Rectal smooth muscle tissue (tissue), 1 donor: Measurements from ENCODE around the gene DENND2D.
"Not testable (repeated sequence)": the region's sequence is repeated elsewhere in the genome, so short reads cannot be mapped to it uniquely, and the experiment has no call there.

ENCODE experiments used
- H3K27ac ChIP-seq: one replicate; pipeline ENCODE4 v1.7.0; 2013; ENCODE audit warnings: low read depth, low read length, inconsistent platforms
- H3K27me3 ChIP-seq: one replicate; pipeline ENCODE4 v1.7.0; 2013; ENCODE audit warnings: low read length; ENCODE audit not compliant: control insufficient read depth, insufficient read depth
- H3K36me3 ChIP-seq: one replicate; pipeline ENCODE4 v1.7.0; 2013; ENCODE audit warnings: low read length; ENCODE audit not compliant: control insufficient read depth, insufficient read depth
- H3K4me1 ChIP-seq: one replicate; pipeline ENCODE4 v1.7.0; 2013; ENCODE audit warnings: low read length; ENCODE audit not compliant: control insufficient read depth, insufficient read depth
- H3K4me3 ChIP-seq: one replicate; pipeline ENCODE4 v1.7.0; 2013; ENCODE audit warnings: low read length
- H3K9ac ChIP-seq: one replicate; pipeline ENCODE4 v1.7.0; 2013; ENCODE audit warnings: low read length

Gene DENND2D

DNA sequence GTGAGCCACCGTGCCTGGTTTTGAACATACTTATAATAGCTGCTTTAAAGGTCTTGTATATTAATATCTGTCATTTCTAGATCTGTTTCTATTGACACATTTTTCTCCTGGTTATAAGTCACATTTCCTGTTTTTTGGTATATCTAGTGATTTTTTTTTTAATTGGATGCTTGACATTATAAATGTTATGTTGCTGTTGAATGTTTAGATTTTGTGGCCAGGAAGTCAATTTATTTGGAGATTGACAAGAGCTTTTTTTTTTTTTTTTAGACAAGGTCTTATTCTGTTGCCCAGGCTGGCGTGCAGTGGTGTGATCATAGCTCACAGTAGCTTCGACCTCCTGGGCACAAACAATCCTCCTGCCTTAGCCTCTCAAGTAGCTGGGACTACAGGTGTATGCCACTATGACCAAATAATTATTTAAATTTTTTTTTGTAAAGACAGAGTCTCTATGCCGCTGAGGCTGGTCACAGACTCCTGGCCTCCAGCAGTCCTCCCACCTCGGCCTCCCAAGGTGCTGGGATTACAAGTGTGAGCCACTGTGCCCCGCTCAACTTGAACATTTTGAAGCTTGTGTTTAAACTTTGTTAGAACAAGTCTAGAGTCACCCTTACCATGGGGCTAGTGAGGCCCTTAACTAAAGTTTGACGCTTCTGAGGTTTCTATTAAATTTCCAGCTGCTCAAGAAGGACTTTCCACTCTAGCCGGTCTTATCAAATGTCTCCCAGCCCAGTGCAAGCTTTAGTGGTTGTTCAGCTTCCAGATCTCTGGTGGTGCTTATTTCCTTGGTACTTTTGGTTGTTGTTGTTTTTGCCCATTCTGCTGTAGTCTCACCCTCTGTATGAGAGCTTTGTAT, 18.5 kb upstream of the DENND2D start:
- no peaks in the 10 kb centered on the region for H3K36me3 ChIP-seq
- no peaks in the 10 kb centered on the region for H3K4me1 ChIP-seq
- H3K4me3 ChIP-seq, result no peak overlapping the region
- no peaks in the 10 kb centered on the region for H3K27me3 ChIP-seq
- H3K27ac ChIP-seq, result no peak overlapping the region
- no peak overlapping the region for H3K9ac ChIP-seq

DNA sequence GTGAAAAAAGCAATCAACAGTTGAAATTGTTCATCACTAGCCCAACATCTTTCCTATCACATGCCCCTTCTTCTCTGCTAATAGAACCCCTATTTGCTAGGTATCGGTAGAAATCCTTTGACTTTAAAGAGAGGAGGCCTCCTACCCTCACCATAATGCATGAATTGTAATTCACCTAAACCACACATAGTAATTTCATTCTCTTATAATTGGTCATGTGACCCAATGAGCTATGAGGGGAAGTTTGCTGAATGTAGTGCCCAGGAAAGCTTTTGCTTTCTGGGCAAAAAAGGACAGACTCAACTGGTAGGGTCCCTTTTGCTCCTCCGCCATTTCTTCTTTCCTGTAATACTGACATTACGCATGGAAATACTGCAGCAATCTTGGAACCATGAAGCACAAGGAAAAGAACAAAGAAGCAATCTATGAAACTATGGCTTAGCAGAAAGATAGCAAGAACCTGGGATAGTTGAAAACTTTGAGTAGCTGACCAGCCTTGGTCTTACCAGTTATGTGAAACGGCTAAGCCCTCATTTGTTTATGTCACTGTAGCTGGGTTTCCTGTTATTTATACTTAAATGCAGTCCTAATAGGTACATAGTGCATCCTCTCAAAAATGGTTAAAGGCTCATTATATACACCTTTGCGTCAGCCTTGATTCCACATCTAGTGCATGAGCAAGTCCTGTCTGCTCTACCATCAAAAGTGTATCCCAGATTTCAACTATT, 16.9 kb upstream of the DENND2D start:
- H3K4me1 ChIP-seq, result no peaks in the 10 kb centered on the region
- H3K27me3 ChIP-seq, result no peaks in the 10 kb centered on the region
- H3K27ac ChIP-seq, result no peak overlapping the region

DNA sequence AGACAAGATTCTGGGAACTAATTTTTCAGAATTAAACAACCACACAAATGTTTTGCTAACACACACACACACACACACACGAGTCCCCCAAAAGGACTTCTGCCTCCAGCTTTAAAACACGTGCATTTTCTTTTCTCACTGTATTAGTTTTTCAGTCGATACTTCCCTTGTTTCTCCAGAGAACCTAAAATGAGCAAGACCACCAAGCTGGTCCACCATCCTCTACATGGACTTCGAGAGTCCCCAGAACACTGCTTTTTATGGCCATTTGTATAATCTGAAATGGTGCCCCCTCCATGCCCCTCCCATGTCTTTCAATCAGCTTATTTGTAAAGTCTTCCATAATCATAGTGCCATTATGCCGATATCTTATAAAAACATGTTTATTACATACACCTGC, 16.3 kb upstream of the DENND2D start:
- Histone ChIP-seq H3K9ac (no peak overlapping the region), H3K4me1 (no peaks in the 10 kb centered on the region), H3K27me3 (no peaks in the 10 kb centered on the region), H3K36me3 (no peaks in the 10 kb centered on the region), H3K27ac (no peak overlapping the region), H3K4me3 (no peak overlapping the region)

More for the DNA sequence above, 16.9 kb upstream of the DENND2D start:
- no peak overlapping the region for H3K9ac ChIP-seq
- H3K36me3 ChIP-seq, result no peaks in the 10 kb centered on the region
- H3K4me3 ChIP-seq, result no peak overlapping the region

DNA sequence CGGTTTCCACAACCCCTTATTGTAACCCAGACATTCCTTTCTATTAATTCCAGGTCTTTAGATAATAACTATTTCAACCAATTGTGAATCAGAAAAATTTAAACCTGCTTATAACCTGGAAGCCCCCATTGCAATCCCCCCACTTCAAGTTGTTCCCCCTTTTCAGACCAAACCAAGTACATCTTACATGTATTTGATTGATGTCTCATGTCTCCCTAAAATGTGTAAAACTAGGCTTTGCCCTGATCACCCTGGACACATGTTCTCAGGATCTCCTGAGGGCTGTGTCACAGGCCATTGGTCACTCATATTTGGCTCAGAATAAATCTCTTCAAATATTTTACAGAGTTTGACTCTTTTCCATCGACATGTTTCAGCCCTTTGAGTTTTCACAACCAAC, 14.8 kb upstream of the DENND2D start:
- H3K27me3 ChIP-seq, H3K9ac ChIP-seq, H3K27ac ChIP-seq: not testable (repeated sequence)

DNA sequence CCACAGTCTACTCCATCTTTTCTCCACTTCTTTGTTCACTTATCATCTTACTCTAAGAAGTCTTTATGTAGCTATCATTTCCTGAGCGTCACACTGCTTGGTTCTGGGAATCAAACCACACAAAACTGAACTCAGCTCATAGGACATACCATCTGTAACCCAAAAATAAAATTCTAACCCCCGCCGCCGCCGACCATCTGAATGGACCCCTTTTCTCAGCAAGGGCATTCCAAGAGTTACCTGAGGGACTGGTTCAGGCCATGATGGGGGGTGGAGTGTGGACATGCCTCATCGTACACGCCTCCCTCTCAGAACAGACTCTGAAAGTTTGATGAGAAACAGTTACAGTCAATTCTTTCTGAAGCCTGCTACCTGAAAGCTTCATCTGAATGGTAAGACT, 14.4 kb upstream of the DENND2D start:
- no peaks in the 10 kb centered on the region for H3K4me1 ChIP-seq
- no peaks in the 10 kb centered on the region for H3K36me3 ChIP-seq
- no peak overlapping the region for H3K4me3 ChIP-seq
- no peak overlapping the region for H3K27ac ChIP-seq
- H3K27me3 ChIP-seq, result no peaks in the 10 kb centered on the region
- no peak overlapping the region for H3K9ac ChIP-seq

More for the DNA sequence above, 14.8 kb upstream of the DENND2D start:
- H3K4me3 ChIP-seq, H3K4me1 ChIP-seq, H3K36me3 ChIP-seq: not testable (repeated sequence)

DNA sequence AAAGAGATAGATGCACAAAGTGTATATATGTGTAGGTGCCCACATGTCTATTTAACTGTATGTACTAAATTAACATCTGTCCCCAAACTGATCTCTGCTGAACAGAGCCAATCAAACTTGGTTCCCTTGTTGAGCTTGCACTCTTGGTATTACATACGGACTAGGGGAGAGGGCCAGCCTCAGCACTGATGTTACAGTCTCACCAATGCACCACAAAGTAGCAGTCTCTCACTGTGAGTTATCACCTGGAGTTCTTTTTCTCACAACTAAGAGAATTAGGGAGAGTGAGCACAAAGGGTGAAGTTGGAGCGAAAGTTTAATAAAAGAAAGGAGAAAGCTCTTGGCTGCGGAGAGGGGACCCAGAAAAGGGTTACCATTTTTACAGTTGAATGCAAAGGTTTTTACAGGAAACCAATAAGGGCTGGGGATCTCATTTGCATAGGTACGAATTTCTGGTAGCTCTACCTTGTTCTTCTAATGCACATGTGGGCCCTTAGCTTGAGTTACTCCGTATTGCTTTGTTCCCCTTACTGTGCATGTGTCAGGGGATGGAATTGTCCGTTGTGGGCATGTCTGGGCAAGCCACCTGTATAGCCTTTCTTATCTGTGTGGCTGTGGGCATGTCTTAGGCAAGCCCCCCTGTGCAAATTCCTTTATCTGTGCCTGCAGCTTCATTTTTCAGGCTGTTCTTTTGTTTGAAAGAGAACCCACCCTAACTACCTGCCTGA, 13.8 kb upstream of the DENND2D start:
- Histone ChIP-seq H3K4me3 (no peak overlapping the region), H3K36me3 (no peaks in the 10 kb centered on the region), H3K27me3 (no peaks in the 10 kb centered on the region), H3K9ac (no peak overlapping the region), H3K4me1 (no peaks in the 10 kb centered on the region), H3K27ac (no peak overlapping the region)

DNA sequence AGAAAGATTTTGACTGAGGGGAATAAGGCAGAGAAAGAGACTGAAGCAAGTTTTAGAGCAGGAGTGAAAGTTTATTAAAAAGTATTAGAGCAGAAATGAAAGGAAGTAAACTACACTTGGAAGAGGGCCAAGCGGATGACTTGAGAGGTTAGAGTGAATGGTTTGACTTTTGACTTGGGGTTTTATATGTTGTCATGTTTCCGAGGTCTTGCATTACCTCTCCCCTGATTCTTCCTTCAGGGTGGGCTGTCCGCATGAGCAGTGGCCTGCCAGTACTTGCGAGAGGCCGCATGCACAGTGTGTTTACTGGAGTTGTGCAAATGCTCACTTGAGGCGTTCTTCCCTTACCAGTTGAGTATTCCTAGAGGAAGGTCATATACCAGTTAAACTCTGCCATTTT, 13.0 kb upstream of the DENND2D start:
- Histone ChIP-seq H3K9ac (no peak overlapping the region), H3K36me3 (no peaks in the 10 kb centered on the region), H3K4me1 (no peaks in the 10 kb centered on the region), H3K27ac (no peak overlapping the region), H3K27me3 (no peaks in the 10 kb centered on the region), H3K4me3 (no peak overlapping the region)

DNA sequence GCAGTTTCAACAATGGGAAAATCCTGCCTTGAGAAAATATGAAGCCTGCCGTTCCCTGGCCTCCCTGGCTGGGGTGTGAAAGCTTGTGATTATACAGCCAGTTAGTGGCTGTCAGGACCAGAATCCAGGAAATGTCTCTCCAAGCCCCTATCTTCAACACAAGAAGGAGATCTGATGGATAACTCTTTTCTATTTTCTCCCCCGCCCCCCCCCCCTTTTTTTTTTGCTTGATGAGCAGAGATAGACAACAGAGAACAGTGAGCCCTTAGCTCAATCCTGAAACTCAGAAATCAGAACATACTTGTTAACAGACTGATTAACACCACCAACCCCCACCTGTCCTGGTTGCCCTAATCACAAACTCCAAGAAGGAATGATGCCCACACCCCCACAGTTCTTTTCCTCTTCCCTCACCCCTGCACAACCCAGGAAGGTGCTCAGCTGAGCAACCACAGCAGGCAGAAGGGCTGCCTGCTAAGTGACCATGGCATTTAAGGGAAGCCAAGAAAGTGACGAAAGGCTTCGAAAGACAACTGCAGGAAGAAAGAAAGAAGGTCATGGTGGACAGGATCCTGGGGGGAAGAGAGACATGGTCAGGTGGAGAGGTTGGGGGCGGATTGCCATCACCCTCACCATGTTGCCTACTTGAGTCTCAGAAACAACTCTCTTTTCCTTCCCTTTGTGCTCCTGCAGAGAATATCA, 12.3 kb upstream of the DENND2D start:
- H3K4me3 ChIP-seq, result no peak overlapping the region
- no peak overlapping the region for H3K27ac ChIP-seq
- H3K27me3 ChIP-seq, result no peaks in the 10 kb centered on the region
- H3K9ac ChIP-seq, result no peak overlapping the region
- no peaks in the 10 kb centered on the region for H3K36me3 ChIP-seq
- H3K4me1 ChIP-seq, result no peaks in the 10 kb centered on the region

DNA sequence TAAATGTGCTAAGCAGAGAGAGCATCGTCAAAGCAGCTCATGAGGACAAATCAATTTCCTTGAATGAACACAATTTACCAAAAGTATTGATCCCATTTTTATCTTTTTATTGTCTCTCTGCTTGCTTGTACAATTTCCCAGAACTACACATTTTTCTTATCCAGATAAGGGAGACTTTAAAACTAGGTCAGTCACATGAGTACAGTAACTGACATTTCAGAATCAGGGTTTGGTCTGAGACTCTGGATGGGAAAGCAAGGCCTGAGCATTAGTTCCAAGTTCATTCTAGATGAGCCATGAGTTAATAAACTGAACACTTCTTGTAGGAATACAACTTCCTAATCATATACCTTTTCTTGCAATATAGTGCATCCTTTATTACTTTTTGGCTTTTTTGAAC, 11.5 kb upstream of the DENND2D start:
- H3K36me3 ChIP-seq, result no peaks in the 10 kb centered on the region
- H3K27me3 ChIP-seq, result no peaks in the 10 kb centered on the region
- no peak overlapping the region for H3K27ac ChIP-seq
- no peaks in the 10 kb centered on the region for H3K4me1 ChIP-seq
- no peak overlapping the region for H3K4me3 ChIP-seq
- no peak overlapping the region for H3K9ac ChIP-seq

DNA sequence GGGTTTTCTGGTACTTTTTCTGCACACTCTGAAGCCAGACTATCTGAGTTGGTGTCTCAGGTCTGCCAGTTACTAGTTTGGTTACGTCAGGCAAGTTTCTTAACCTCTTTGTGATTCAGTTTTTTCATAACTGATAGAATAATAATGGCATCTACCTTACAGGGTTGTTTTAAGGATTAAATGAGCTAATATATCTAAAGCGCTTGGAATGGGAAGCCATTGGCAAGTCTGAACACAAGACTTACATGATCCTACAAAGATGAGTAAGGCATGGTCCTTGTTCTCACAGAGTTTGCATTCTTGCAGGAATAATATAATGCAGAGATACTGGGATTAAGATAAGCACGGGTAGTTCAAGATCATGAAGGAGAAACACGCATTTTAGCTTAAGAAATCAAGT, 9.2 kb upstream of the DENND2D start:
- Histone ChIP-seq H3K9ac (no peak overlapping the region), H3K4me1 (no peaks in the 10 kb centered on the region), H3K4me3 (no peak overlapping the region), H3K27me3 (peaks cover 3% of the 10 kb centered on the region), H3K36me3 (no peaks in the 10 kb centered on the region), H3K27ac (no peak overlapping the region)

DNA sequence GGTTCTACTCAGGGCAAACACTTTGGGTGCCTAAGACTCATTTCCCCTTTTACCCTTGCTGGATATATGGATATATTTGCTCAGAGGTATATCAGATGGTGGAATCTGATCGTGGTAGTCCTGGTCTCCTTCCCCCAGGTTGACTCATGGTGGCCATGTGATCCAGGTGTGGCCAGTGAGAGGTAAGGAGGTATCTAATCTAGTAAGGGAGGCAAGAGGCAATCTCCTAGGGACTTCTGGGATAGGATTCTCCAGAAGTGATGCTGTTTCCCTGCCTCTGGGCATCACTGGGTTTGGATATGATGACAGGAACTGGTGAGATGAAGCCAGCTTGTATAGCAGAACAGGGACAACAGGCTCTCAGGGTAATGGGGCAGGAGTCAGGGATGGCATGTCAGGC, 8.5 kb upstream of the DENND2D start:
- Histone ChIP-seq H3K4me1 (no peaks in the 10 kb centered on the region), H3K4me3 (no peak overlapping the region), H3K36me3 (no peaks in the 10 kb centered on the region), H3K27ac (no peak overlapping the region), H3K27me3 (peaks cover 6% of the 10 kb centered on the region), H3K9ac (no peak overlapping the region)

DNA sequence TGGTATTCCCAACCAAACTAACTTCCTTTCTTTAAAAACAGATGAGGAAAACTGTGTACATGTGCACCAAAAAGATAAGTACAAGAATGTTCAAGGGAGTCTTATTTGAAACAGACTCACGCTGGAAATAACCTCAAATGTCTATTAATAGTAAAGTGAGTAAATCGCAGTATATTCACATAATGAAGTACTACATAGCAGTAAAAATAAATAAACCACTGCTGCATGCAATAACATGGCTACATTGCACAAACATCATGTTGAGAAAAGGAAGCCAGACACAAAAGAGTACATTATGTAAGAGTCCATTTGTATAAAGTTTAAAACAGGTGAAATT, 5.2 kb upstream of the DENND2D start:
- no peak overlapping the region for H3K27ac ChIP-seq
- peaks cover 6% of the 10 kb centered on the region for H3K27me3 ChIP-seq
- no peak overlapping the region for H3K9ac ChIP-seq
- H3K4me1 ChIP-seq, result no peaks in the 10 kb centered on the region
- no peak overlapping the region for H3K4me3 ChIP-seq
- H3K36me3 ChIP-seq, result no peaks in the 10 kb centered on the region
